AG04450 (cell line): ENCODE data around the gene BABAM1. TPM values are rescaled to one million over a fixed set of nuclear protein-coding genes. Genes with fewer than 3 reads are reported as not detected.

Source experiments
- CTCF ChIA-PET: fragments of 300-600, 350-600 bp; formaldehyde crosslinking; extraction: SDS; loops from one replicate; lab custom pipeline; 2022; ENCODE audit warnings: antibody characterized with exemption, inconsistent platforms; lab: Charles Lee
- POLR2A ChIA-PET: fragments of 350-600 bp; formaldehyde crosslinking; extraction: SDS; loops from one replicate; lab custom pipeline; 2021; ENCODE audit warnings: antibody characterized with exemption, inconsistent platforms; lab: Yijun Ruan, JAX
- DNase-seq: peaks from one replicate; pipeline ENCODE4 v3.0.0-alpha.2; 2011; ENCODE audit warnings: low read depth, low spot score
- H3K27ac ChIP-seq: one replicate; pipeline ENCODE4 v1.5.1; 2012; ENCODE audit warnings: low read depth, low read length, control low read depth
- H3K27me3 ChIP-seq: one replicate; pipeline ENCODE4 v1.6.0; 2012; ENCODE audit warnings: low read length; ENCODE audit not compliant: control insufficient read depth, insufficient read depth
- H3K4me3 ChIP-seq: 2 replicates; pipeline ENCODE4 v1.5.1; 2011; ENCODE audit warnings: mild to moderate bottlenecking, low read depth, low read length, control low read depth
- H3K9me3 ChIP-seq: 2 replicates; pipeline ENCODE4 v1.5.1; 2012; ENCODE audit warnings: low read length; ENCODE audit not compliant: control insufficient read depth, insufficient read depth
- CTCF ChIP-seq: IDR thresholded peaks from 2 replicates; pipeline ENCODE4 v1.5.1; 2011; ENCODE audit warnings: low read depth, low read length, control low read depth, inconsistent platforms
- polyA plus RNA-seq: library from polyadenylated mRNA; depleted of rRNA; stranded (reverse); fragments of >200 nt; gene quantifications from 2 replicates; pipeline ENCODE4 v1.2.3, GENCODE V29; 2011

BABAM1 gene
- polyA plus RNA-seq, 1 experiment, result 98.6 TPM

- Histone ChIP-seq H3K27me3 (no peaks in the 10 kb centered on the region), H3K9me3 (no peaks in the 10 kb centered on the region; the same call in 1 of the 2 replicates), H3K27ac (no peak overlapping the region), H3K4me3 (no peak overlapping the region)
- POLR2A ChIA-PET, result no interaction called here
- no peak for DNase-seq
- CTCF ChIA-PET, result no interaction called here
- no peak for TF ChIP-seq CTCF
Measured at GRCh38 chr19:17237747-17238706, 29.2 kb upstream of the BABAM1 start.

DNA sequence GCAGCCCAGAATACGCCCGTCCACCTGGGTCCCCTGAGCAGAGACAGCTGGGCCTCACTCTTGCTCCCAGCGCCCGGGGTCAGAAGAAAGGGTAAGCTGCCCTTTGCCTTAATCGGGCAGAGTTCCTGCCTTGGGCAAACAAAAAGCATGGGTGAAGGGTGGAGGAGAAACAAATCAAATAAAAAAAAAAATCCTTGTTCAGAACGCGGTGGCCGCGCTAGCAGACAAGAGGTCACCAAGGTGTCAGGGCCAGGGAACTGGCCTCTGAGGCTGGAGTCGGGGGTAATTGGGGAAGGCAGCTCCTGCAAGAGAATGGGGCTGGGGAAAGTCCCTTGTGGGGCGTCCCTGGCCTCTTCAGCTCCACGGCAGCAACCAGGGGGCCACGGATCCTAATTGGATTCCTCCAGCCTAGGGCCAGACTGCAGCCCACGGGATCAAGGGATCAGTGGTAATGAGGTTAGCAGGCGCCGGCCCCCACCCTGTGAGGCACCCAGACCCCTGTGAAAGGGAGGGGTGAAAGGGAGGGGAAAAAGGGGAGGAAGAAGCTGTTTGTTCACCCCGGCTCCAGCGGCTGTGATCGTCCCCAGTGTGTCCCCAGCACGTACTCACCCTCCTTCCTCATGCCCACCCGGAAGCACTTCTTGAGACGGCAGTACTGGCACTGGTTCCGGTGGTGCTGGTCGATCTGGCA lies 27.0 kb upstream of the BABAM1 start:
- Histone ChIP-seq H3K27ac (no peak overlapping the region), H3K4me3 (no peak overlapping the region), H3K9me3 (no peaks in the 10 kb centered on the region; the same call in 1 of the 2 replicates), H3K27me3 (no peaks in the 10 kb centered on the region)
- ChIA-PET POLR2A (interaction anchor here (0.6 kb wide), 1 partner anchor 138 kb away, joined by 4 read pairs; no protein-coding TSS in a partner anchor), CTCF (no interaction called here)
- DNase-seq, result no peak
- TF ChIP-seq CTCF, result no peak

GRCh38 chr19:17240826-17241399 lies 26.3 kb upstream of the BABAM1 start:
- POLR2A ChIA-PET, result interaction anchor here (0.6 kb wide), 2 partner anchors 139 to 270 kb away, joined by 4 to 7 read pairs; no protein-coding TSS in a partner anchor
- DNase-seq, result no peak
- Histone ChIP-seq H3K27me3 (no peaks in the 10 kb centered on the region), H3K9me3 (no peaks in the 10 kb centered on the region; the same call in 1 of the 2 replicates), H3K4me3 (no peak overlapping the region), H3K27ac (no peak overlapping the region)
- TF ChIP-seq CTCF, result no peak
- CTCF ChIA-PET, result interaction anchor here (0.7 kb wide), 1 partner anchor 21 kb away, joined by 3 read pairs; no protein-coding TSS in a partner anchor

DNA sequence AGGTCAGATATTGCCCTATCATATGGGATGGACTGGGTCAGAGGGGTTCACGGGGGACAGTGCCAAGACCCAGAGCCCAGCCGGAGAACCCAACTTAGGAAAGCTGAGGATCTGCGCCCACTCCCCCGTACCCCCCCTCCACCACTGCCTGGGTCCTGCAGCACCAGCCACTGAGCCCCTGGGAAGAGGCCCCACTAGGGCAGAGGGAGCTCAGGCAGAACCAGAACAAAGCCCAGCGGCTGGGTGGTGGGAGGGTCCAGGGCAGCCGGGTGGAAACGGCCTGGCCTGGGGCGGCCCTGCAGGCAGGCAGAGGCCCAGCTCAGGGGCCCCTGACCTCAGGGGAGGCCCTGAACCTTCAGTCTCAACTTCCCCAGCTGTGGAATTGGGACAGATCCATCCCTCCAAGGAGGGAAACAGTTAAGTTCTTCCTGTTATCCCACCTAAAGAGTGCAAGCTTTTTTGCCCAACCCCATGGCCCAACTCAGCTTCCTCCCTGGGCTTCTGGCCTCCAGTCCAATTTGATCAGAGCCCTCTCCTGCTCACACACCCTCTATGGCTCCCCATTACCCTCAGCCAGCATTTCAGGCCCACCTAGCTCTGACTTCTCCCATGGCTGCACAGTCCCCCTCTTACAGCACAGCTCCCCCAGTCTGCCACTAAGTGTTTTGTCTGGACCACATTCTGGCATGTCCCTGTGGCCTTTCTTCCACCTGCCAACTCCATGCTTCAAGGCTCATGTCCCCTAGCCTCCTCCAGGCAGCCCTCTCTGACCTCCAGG lies 24.6 kb upstream of the BABAM1 start:
- Histone ChIP-seq H3K27ac (no peak overlapping the region), H3K27me3 (no peaks in the 10 kb centered on the region), H3K4me3 (peak overlapping the region; percentile 86), H3K9me3 (no peaks in the 10 kb centered on the region; the same call in 1 of the 2 replicates)
- POLR2A ChIA-PET, result interaction anchor here (1.3 kb wide), 1 partner anchor 16 kb away, joined by 6 read pairs; the partner anchor contains the start of gene OCEL1
- no peak for DNase-seq
- CTCF ChIA-PET, result interaction anchor here (0.6 to 1.0 kb wide), 2 partner anchors 28 to 40 kb away, joined by 3 to 4 read pairs; partner anchors contain the start of gene USE1
- no peak for TF ChIP-seq CTCF
